IPS DF 4.7 (cell line): Measurements from ENCODE around the gene RASA3.
"Not testable (repeated sequence)": the region's sequence is repeated elsewhere in the genome, so short reads cannot be mapped to it uniquely, and the experiment has no call there.

Source experiments
- DNase-seq: peaks from one replicate; pipeline ENCODE4 v3.0.0-alpha.2; 2013; ENCODE audit warnings: low spot score; ENCODE audit errors: extremely low read depth

The RASA3 gene

GRCh38 chr13:114155926-114156883 lies 23.8 kb upstream of the RASA3 start:
- no peak for DNase-seq

- DNase-seq: no peak
Measured at GRCh38 chr13:114155320-114155719, 22.9 kb upstream of the RASA3 start.

GRCh38 chr13:114154476-114154875 lies 22.1 kb upstream of the RASA3 start:
- DNase-seq: no peak

- DNase-seq: no peak
Measured at GRCh38 chr13:114153485-114154080, 21.2 kb upstream of the RASA3 start.

- no peak for DNase-seq
Measured at GRCh38 chr13:114152831-114153371, 20.5 kb upstream of the RASA3 start.

- DNase-seq: no peak
Measured at GRCh38 chr13:114152285-114152645, 19.8 kb upstream of the RASA3 start.

- DNase-seq: no peak
Measured at GRCh38 chr13:114151565-114152284, 19.3 kb upstream of the RASA3 start.

GRCh38 chr13:114151031-114151430 lies 18.6 kb upstream of the RASA3 start:
- DNase-seq: no peak

- DNase-seq: no peak
Measured at GRCh38 chr13:114149774-114150740, 17.6 kb upstream of the RASA3 start.

- DNase-seq: not testable (repeated sequence)
Measured at GRCh38 chr13:114148886-114149285, 16.5 kb upstream of the RASA3 start.

- no peak for DNase-seq
Measured at GRCh38 chr13:114148521-114148855, 16.1 kb upstream of the RASA3 start.

- DNase-seq: no peak
Measured at GRCh38 chr13:114147803-114148520, 15.5 kb upstream of the RASA3 start.

GRCh38 chr13:114146629-114147028 lies 14.2 kb upstream of the RASA3 start:
- DNase-seq: no peak

GRCh38 chr13:114146173-114146572 lies 13.8 kb upstream of the RASA3 start:
- DNase-seq: no peak

- DNase-seq: no peak
Measured at GRCh38 chr13:114145722-114146121, 13.3 kb upstream of the RASA3 start.

- no peak for DNase-seq
Measured at GRCh38 chr13:114145256-114145655, 12.8 kb upstream of the RASA3 start.

- DNase-seq: no peak
Measured at GRCh38 chr13:114144606-114145244, 12.3 kb upstream of the RASA3 start.

- DNase-seq: no peak
Measured at GRCh38 chr13:114143806-114144605, 11.6 kb upstream of the RASA3 start.
